GM18520 (cell line): ENCODE data around the gene SNX15.
A peak's percentile ranks its signal among the peaks of the same experiment; 100 is the strongest.
"Not testable (repeated sequence)": the region's sequence is repeated elsewhere in the genome, so short reads cannot be mapped to it uniquely, and the experiment has no call there.

Source experiments
- ATAC-seq: cut with Tn5 transposase; IDR thresholded peaks from one replicate; pipeline ENCODE4 v1.9.1; 2021; ENCODE audit not compliant: unreplicated experiment

The SNX15 gene

GRCh38 chr11:65014726-65015227 is 12.5 kb upstream of the SNX15 start:
- no peak for ATAC-seq

GRCh38 chr11:65016705-65017104 is 10.5 kb upstream of the SNX15 start:
- ATAC-seq: no peak

- ATAC-seq: no peak
Measured at GRCh38 chr11:65017937-65018336, 9.3 kb upstream of the SNX15 start.

DNA sequence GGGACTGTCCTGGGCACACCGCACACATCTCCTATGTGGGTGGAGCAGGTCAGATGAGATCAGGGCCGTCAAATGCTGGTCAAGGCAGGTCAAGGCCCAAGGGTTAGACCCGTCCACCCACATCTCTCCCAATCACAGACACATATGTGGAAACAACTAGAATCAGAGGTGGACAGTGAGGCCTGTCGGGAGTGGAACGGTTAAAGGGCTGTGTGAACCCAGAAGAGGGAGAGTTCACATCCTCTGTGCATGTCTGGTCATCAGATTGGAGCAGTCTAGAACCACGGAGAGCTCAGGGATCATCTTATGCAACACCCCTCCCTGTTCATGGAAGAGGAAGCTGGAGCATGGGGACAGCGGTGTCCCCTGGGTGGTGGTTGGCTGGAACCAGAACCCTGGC is 7.4 kb upstream of the SNX15 start:
- ATAC-seq: no peak

DNA sequence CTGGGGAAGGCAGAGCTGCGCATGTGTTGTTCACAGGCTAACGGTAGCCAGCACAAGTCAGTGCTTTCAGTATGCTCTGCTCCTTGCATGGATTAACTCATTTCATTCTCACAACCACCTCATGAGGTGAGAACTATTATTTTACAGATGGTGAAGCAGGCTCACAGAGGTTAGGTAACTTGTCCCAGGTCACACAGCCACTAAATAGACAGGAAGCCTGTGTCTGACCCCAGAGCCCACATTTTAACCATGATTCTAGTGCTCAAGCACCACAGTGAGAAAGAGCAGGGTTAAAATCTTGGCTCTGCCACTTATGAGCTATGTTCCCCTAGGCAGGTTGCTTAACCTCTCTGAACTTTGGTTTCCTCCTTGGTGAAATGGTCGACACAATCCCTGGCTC is 6.2 kb upstream of the SNX15 start:
- ATAC-seq: no peak

DNA sequence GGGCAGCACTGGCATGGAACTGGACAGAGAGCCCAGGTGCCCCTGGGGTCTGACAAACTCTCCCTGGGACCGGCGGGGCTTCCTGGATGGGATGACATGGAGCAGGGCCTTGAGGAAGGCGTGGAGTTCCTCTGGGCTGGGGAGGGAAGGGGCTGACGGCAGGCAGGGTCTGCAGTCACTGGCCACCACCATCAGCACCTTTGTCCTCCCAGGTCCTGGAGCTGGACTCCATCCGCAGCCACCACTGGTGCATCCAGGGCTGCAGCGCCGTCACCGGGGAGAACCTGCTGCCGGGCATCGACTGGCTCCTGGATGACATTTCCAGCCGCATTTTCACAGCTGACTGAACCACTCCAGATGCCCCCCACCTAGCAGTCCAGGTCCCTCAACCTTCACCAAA is 5.7 kb upstream of the SNX15 start:
- no peak for ATAC-seq

DNA sequence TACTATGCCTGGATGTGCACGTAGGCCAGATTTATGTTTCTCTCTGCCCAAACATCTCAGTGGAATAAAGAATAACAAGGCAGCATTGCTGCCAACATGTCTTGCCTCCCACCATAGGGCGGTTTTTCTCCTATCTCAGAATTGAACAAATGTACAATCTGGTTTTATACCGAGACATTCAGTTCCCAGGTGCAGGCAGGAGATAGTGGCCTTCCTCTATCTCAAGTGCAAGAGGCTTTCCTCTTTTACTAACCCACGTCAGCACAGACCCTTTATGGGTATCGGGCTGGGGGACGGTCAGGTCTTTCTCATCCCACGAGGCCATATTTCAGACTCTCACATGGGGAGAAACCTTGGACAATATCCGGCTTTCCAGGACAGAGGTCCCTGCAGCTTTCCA is 3.7 kb upstream of the SNX15 start:
- not testable (repeated sequence) for ATAC-seq

DNA sequence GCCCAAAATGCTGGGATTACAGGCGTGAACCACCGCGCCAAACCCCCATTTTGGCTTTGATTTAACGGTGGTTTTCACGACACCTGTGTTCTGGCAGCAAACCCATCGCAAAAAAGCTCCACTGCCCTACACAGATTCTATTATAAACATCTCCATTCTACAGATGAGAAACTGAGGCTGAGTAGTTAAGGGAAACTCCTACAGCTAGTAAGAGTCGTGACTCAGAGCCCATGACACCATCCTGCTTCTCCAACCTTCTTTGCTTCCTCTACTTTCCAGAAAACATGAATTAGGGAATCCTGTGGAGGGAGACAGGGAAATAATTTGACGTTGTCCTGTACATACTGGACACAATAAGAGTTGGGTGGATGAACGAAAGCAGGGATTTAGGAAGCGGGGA is 429 bp upstream of the SNX15 start:
- no peak for ATAC-seq

DNA sequence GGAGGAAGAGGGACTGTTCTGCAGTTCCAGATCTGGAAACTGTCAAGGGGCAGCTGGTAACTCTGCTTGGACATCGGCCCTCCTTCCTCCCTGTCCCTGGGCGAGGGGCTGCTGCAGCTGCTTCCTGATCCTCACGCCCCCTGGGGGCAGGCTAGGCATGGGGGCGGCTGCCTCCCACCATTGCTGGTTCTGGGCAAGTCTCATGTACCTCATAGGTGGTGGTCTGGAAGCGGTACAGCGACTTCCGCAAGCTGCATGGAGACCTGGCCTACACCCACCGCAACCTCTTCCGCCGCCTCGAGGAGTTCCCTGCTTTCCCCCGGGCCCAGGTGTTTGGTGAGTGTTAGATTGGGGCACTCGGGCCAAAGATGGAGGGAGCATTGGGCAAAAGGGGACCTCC is 5.0 kb downstream of the SNX15 start:
- no peak for ATAC-seq

DNA sequence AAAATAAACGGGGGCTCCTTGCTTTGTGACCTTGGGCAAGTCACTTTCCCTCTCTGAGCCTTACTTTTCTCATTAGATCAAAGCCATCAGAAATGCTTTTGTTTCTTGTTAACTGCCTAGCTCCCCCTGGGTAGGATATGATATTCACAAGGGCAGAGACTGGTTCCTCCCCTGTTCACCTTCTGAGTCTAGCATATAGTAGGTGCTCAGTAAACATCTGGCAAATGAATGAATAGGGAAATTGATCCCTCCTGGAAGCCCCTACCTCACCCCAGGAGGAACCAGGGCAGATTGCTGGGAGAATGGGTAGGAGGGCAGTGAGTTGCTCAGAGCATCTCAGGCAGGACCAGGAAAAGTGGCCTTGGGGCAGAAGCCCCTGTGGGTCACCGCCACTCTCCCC is 7.2 kb downstream of the SNX15 start:
- no peak for ATAC-seq

DNA sequence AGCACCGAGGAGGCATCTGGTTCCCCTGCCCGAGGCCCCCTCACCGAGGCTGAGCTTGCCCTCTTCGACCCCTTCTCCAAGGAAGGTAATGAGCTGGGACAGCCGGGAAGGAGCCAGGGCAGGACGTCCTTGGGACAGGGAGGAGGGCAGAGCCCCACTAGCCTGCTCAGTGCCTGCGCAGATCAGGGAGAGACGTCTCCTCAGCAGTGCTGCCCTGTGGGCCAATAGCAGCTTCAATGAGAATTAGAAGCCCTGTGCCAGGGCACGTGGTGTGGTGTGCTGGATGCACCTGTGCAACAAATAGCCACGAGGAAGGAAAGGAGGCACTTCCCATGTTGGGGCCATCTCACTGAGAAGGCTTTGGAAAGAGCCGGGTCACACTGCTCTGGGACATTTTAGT is 8.3 kb downstream of the SNX15 start:
- ATAC-seq: no peak

DNA sequence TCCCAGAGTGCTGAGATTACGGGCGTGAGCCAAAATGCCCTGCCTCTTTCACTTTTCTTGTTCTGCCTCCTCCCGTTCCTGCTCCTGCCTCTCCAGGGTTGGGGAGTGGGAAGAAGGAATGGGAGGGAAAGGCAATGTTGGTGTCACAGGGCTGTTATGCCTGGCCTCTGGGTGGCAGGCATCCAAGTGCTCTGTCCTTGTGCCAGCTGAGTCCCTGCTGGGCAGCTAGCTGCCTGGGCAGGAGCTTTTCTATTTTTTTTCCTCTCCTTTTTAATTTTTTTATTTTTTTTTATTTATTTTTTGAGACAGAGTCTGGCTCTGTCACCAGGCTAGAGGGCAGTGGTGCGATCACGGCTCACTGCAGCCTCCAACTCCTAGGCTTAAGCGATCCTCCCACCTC is 9.7 kb downstream of the SNX15 start:
- no peak for ATAC-seq

GRCh38 chr11:65040520-65040846 is 13.2 kb downstream of the SNX15 start:
- ATAC-seq: no peak

DNA sequence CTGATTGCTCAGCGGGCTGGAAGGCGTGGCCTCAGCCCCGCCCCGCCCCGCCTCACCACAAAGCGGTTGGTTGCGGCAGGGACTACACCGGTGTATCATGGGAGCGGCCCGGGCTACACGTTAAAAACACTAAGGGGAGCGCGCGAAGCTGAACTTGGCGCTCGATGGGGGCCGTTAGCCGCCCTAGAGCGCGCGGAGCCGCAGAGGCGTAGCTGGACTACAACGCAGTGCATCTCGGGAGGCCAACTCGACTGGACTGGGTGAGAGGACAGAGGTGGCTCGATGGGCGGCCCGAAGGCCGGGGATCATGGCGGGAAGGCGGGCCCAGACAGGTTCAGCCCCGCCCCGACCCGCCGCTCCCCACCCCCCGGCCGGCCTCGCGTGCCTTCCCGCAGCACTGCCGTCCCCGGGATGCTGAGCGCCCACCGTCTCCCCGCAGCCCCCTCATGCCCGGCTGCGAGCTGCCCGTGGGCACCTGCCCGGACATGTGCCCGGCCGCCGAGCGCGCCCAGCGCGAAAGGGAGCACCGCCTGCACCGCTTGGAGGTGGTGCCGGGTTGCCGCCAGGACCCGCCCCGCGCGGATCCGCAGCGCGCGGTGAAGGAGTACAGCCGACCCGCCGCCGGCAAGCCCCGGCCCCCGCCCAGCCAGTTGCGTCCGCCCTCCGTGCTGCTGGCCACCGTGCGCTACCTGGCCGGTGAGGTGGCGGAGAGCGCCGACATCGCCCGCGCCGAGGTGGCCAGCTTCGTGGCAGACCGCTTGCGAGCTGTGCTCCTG is 13.8 kb downstream of the SNX15 start, which contains the start of gene SAC3D1:
Gene SAC3D1, plus strand, starts transcription at position 364 of the 776 bp plus-strand sequence. Its CDS starts 83 bp downstream, at position 447.
- ATAC-seq: peak; percentile 80

DNA sequence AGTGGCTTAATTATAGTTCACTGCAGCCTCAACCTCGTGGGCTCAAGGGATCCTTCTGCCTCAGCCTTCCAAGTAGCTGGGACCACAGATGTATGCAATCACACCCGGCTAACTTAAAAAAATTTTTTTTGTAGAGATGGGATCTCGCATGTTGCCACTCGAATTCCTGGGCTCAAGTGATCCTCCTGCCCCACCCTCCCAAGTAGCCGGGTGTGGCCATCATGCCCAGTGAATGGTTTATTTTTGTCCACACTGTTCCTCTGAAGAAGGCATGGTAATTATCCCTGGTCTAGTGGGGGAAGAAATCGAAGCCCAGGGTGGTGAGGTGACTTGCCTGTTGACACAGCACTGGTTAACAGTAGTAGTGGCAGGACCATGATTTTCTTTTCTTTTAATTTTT is 15.7 kb downstream of the SNX15 start:
- ATAC-seq: no peak

DNA sequence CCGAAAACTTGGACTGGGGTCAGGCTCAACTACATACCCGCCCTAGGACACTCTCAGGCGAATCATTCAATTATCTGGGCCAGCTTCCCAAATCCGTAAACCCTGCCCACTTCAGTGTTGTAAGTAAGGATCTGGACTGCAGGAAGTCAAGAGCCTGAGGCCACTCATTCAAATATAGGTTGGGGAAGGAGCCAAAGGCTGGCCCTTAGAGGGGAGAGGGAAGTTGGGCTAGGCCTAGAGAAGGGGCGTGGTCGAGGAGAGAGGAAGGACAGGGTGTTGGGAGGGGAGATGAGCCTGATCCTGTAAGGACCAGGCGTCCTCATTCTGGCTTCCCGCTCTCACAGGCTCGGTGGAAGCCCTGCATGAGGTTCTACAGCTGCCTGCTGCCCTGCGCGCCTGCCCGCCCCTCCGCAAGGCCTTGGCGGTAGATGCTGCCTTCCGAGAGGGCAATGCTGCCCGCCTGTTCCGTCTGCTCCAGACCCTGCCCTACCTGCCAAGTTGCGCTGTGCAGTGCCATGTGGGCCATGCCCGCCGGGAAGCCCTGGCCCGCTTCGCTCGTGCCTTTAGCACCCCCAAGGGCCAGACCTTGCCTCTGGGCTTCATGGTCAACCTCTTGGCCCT is 16.8 kb downstream of the SNX15 start:
- no peak for ATAC-seq

- no peak for ATAC-seq
Measured at GRCh38 chr11:65045061-65045460, 17.8 kb downstream of the SNX15 start.

DNA sequence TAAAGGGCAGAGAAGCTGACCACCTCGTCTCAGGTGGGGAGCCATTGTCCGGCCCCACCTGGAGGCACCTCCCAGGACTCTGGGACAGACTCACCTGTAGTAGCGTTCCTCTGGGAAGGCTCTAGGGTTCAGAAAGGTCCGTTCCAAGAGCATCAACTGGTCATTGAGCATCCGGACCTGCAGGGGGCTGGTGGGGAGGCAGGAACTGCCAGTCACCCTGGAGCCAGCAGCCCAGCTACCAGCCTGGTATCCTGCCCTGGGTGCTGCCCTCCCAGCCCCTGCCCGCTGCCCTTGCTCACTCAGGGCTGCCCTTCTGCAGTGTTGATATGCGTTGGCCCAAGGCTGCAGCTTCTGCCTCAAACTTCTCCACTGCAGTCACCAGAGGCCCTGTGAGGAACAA is 18.5 kb downstream of the SNX15 start:
- ATAC-seq: no peak

GRCh38 chr11:65047581-65048422 is 20.6 kb downstream of the SNX15 start:
- no peak for ATAC-seq

DNA sequence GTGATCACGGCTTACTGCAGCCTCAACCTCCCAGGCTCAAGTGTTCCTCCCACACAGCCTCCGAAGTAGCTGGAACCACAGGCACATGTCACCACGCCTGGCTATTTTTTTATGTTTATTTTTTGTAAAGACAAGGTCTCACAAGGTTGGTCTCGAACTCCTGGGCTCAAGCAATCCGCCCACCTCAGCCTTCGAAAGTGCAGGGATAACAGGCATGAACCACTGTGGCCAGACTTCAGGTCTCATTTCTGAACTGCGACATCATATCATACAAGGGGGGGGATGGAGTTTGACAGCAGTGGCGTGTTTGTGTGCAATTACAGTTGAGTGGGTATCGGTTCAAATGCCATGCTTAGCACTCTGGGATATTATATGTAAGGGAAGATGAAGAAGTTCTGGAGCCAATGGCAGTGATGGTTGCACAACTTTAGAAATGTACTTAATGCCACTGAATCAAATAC is 24.2 kb downstream of the SNX15 start:
- no peak for ATAC-seq

GRCh38 chr11:65053827-65054508 is 26.7 kb downstream of the SNX15 start:
- ATAC-seq: no peak
